Gastroesophageal sphincter (tissue), 3 donors: ENCODE data around the gene PHF1.

Experiments used
- CTCF ChIP-seq, 4 experiments: fragments of 200-600 bp in 2 of 4; fragments of 450-650 bp in 2 of 4; sonication (generic) in 1 of 4; IDR thresholded peaks; one replicate each; pipeline ENCODE4 v1.5.1; 2017 to 2019; ENCODE audit warnings: antibody characterized with exemption in 4 of 4, mild to moderate bottlenecking in 2 of 4, moderate library complexity in 2 of 4
- EP300 ChIP-seq: sonication (generic); formaldehyde crosslinking; IDR thresholded peaks from one replicate; pipeline ENCODE4 v1.6.1; 2017; ENCODE audit warnings: antibody characterized with exemption, mild to moderate bottlenecking
- POLR2A ChIP-seq, 2 donors: fragments of 450-650 bp; IDR thresholded peaks; one replicate each; pipeline ENCODE4 v1.6.1; 2017; ENCODE audit warnings: antibody characterized with exemption in 2 of 2, mild to moderate bottlenecking in 2 of 2, moderate library complexity in 1 of 2
- POLR2AphosphoS5 ChIP-seq: sonication (generic); formaldehyde crosslinking; IDR thresholded peaks from one replicate; pipeline ENCODE4 v1.6.1; 2017; ENCODE audit warnings: antibody characterized with exemption

GRCh38 chr6:33377171-33377570, 33.6 kb upstream of the PHF1 start:
- no peak for TF ChIP-seq POLR2A (IDR thresholded peaks at IDR 0.05)
- TF ChIP-seq CTCF (IDR thresholded peaks at IDR 0.05), result no peak
- no peak for TF ChIP-seq EP300
- no peak for TF ChIP-seq POLR2AphosphoS5
